Measurements from ENCODE around the gene VANGL2. TPM values are rescaled to one million over a fixed set of nuclear protein-coding genes. Genes with fewer than 3 reads are reported as not detected.

VANGL2 gene
- total RNA-seq, 1 donor from 2014 or later: 59.5 TPM

- Mint-ChIP-seq H3K4me1 (no peaks in the 10 kb centered on the region), H3K27me3 (ENCODE audit: low read depth) (peaks cover 14% of the 10 kb centered on the region), H3K9me3 (no peaks in the 10 kb centered on the region), H3K36me3 (no peaks in the 10 kb centered on the region), H3K27ac (no peak overlapping the region), H3K4me3 (no peak overlapping the region)
- DNase-seq (ENCODE audit: low spot score in 2 of 2, unreplicated experiment in 2 of 2): no peak
- TF ChIP-seq, protein P1, sequence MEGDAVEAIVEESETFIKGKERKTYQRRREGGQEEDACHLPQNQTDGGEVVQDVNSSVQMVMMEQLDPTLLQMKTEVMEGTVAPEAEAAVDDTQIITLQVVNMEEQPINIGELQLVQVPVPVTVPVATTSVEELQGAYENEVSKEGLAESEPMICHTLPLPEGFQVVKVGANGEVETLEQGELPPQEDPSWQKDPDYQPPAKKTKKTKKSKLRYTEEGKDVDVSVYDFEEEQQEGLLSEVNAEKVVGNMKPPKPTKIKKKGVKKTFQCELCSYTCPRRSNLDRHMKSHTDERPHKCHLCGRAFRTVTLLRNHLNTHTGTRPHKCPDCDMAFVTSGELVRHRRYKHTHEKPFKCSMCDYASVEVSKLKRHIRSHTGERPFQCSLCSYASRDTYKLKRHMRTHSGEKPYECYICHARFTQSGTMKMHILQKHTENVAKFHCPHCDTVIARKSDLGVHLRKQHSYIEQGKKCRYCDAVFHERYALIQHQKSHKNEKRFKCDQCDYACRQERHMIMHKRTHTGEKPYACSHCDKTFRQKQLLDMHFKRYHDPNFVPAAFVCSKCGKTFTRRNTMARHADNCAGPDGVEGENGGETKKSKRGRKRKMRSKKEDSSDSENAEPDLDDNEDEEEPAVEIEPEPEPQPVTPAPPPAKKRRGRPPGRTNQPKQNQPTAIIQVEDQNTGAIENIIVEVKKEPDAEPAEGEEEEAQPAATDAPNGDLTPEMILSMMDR (IDR thresholded peaks at IDR 0.05; ENCODE audit: unreplicated experiment): no peak
These were observed 66.6 kb downstream of the VANGL2 start for GRCh38 chr1:160466961-160467360.

GRCh38 chr1:160467576-160467975 is 67.2 kb downstream of the VANGL2 start:
- no peak for DNase-seq (ENCODE audit: low spot score in 2 of 2, unreplicated experiment in 2 of 2)
- Mint-ChIP-seq H3K36me3 (no peaks in the 10 kb centered on the region), H3K4me1 (no peaks in the 10 kb centered on the region), H3K27me3 (ENCODE audit: low read depth) (peaks cover 14% of the 10 kb centered on the region), H3K9me3 (no peaks in the 10 kb centered on the region), H3K27ac (no peak overlapping the region), H3K4me3 (no peak overlapping the region)
- TF ChIP-seq, protein P1 (IDR thresholded peaks at IDR 0.05; ENCODE audit: unreplicated experiment): no peak

GRCh38 chr1:160471253-160471652 is 70.9 kb downstream of the VANGL2 start:
- no peaks in the 10 kb centered on the region for H3K27me3 Mint-ChIP-seq (ENCODE audit: low read depth)
- DNase-seq (ENCODE audit: low spot score in 2 of 2, unreplicated experiment in 2 of 2): no peak
- no peaks in the 10 kb centered on the region for H3K36me3 Mint-ChIP-seq
- no peaks in the 10 kb centered on the region for H3K4me1 Mint-ChIP-seq
- no peak overlapping the region for H3K4me3 Mint-ChIP-seq
- no peaks in the 10 kb centered on the region for H3K9me3 Mint-ChIP-seq
- H3K27ac Mint-ChIP-seq: no peak overlapping the region
- TF ChIP-seq, protein P1 (IDR thresholded peaks at IDR 0.05; ENCODE audit: unreplicated experiment): no peak

DNA sequence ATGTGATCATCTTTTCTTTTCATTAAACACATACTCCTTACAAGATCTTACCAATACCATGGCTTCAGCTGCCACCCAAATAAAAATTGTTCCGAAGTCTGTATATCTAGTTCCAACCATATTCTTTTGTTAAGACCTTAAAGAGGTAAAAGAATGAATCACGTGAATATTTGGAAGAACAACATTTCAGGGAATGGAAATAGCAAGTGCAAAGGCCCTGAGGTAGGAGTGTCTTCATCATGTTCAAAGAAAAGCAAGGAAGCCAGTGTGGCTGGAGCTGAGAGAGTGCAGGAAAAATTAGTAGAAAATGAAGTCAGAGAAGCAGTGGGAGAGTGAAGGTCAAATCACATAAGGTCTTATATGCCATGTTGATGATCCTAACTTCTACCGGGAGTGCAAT is 71.7 kb downstream of the VANGL2 start:
- Mint-ChIP-seq H3K4me3 (no peak overlapping the region), H3K36me3 (no peaks in the 10 kb centered on the region), H3K4me1 (no peaks in the 10 kb centered on the region), H3K9me3 (no peaks in the 10 kb centered on the region), H3K27ac (no peak overlapping the region), H3K27me3 (ENCODE audit: low read depth) (no peaks in the 10 kb centered on the region)
- TF ChIP-seq, protein P1 (IDR thresholded peaks at IDR 0.05; ENCODE audit: unreplicated experiment): no peak
- no peak for DNase-seq (ENCODE audit: low spot score in 2 of 2, unreplicated experiment in 2 of 2)

GRCh38 chr1:160474392-160475242 is 74.3 kb downstream of the VANGL2 start:
- H3K36me3 Mint-ChIP-seq: no peaks in the 10 kb centered on the region
- H3K27ac Mint-ChIP-seq: no peak overlapping the region
- H3K27me3 Mint-ChIP-seq (ENCODE audit: low read depth): no peaks in the 10 kb centered on the region
- TF ChIP-seq, protein P1 (IDR thresholded peaks at IDR 0.05; ENCODE audit: unreplicated experiment): no peak
- no peaks in the 10 kb centered on the region for H3K4me1 Mint-ChIP-seq
- no peak for DNase-seq (ENCODE audit: low spot score in 2 of 2, unreplicated experiment in 2 of 2)
- no peak overlapping the region for H3K4me3 Mint-ChIP-seq
- peaks cover 5% of the 10 kb centered on the region for H3K9me3 Mint-ChIP-seq

Other genes with a start within 250 kb of the VANGL2 start
- 0.29 to 0.38 TPM (median 0.33 TPM) in 3 replicates for gene ATP1A4, start 249.0 kb upstream of the VANGL2 start, total RNA-seq
- gene CASQ1, start 210.0 kb upstream of the VANGL2 start, total RNA-seq: 0.16 to 0.27 TPM in 2 of 3 replicates, not detected in the other
- 37.4 to 42.1 TPM (median 41.2 TPM) in 3 replicates for gene PEA15, start 195.2 kb upstream of the VANGL2 start, total RNA-seq
- gene DCAF8, start 138.0 kb upstream of the VANGL2 start, total RNA-seq: 276 to 299 TPM (median 287 TPM) in 3 replicates
- gene PEX19, start 115.4 kb upstream of the VANGL2 start, total RNA-seq: 50.9 to 53.0 TPM (median 52.8 TPM) in 3 replicates
- gene COPA, start 57.3 kb upstream of the VANGL2 start, total RNA-seq: 178 to 183 TPM (median 180 TPM) in 3 replicates
- 94.6 to 106 TPM (median 104 TPM) in 3 replicates for gene NCSTN, start 57.2 kb upstream of the VANGL2 start, total RNA-seq
- gene NHLH1, start 33.5 kb upstream of the VANGL2 start, total RNA-seq: 0.27 to 0.38 TPM (median 0.32 TPM) in 3 replicates
- gene SLAMF6, start 122.7 kb downstream of the VANGL2 start, total RNA-seq: not detected in 3 replicates
- not detected in 3 replicates for gene CD84, start 178.9 kb downstream of the VANGL2 start, total RNA-seq
- not detected in 3 replicates for gene SLAMF1, start 246.5 kb downstream of the VANGL2 start, total RNA-seq